K562 (cell line): ENCODE measurements around the gene PI4KA. TPM values are rescaled to one million over a fixed set of nuclear protein-coding genes. Genes with fewer than 3 reads are reported as not detected.

Source experiments
- BRD4 ChIP-seq: fragments of 200-600 bp; sonication (generic); IDR thresholded peaks from 2 replicates; pipeline ENCODE4 v1.6.1; 2017; ENCODE audit warnings: inconsistent platforms
- CREBBP ChIP-seq: IDR thresholded peaks from one replicate; pipeline ENCODE4 v1.6.1; 2012; ENCODE audit warnings: low read depth, mild to moderate bottlenecking, control low read depth, inconsistent platforms, low read length
- CREM ChIP-seq: IDR thresholded peaks from 2 replicates; pipeline ENCODE4 v1.6.1; 2014; ENCODE audit warnings: antibody characterized with exemption, low read depth
- ETS2 ChIP-seq: IDR thresholded peaks from 2 replicates; pipeline ENCODE4 v1.6.1; 2016; ENCODE audit warnings: borderline replicate concordance, missing genetic modification characterization, mild to moderate bottlenecking, moderate library complexity, missing compliant biosample characterization; ENCODE audit not compliant: poor library complexity, severe bottlenecking
- HINFP ChIP-seq: fragments of 450-650 bp; conservative IDR thresholded peaks from 2 replicates; pipeline ENCODE4 v1.6.1; 2016; ENCODE audit warnings: missing genetic modification characterization, low read depth, mild to moderate bottlenecking, control low read depth, missing compliant biosample characterization
- JUN ChIP-seq, 2 experiments: sonication (generic) in 1 of 2; formaldehyde crosslinking in 1 of 2; IDR thresholded peaks; 2 replicates each; pipeline versions ENCODE4 v1.6.1 to v1.8.0; 2012 to 2022; ENCODE audit warnings: borderline replicate concordance in 2 of 2, mild to moderate bottlenecking in 2 of 2, improper control_type of control experiment in 1 of 2, low read depth in 1 of 2, low read length in 1 of 2, missing genetic modification reagents in 1 of 2
- JUNB ChIP-seq: fragments of 450-650 bp; formaldehyde crosslinking; conservative IDR thresholded peaks from 2 replicates; pipeline ENCODE4 v1.4.0; 2020; ENCODE audit warnings: mild to moderate bottlenecking
- NR0B1 ChIP-seq: fragments of 450-650 bp; IDR thresholded peaks from one replicate; pipeline ENCODE4 v1.6.1; 2018; ENCODE audit warnings: mild to moderate bottlenecking, moderate library complexity; ENCODE audit not compliant: partially characterized antibody
- POLR2A ChIP-seq: fragments of 450-650 bp; conservative IDR thresholded peaks from 2 replicates; pipeline ENCODE4 v1.6.1; 2016
- TSHZ1 ChIP-seq: fragments of 250-450 bp; sonication (Bioruptor Pico); IDR thresholded peaks from 2 replicates; pipeline ENCODE4 v1.4.0; 2020; ENCODE audit warnings: mild to moderate bottlenecking, moderate library complexity
- U2AF1 ChIP-seq: fragments of 200-400 bp; formaldehyde crosslinking; optimal IDR thresholded peaks from 2 replicates; pipeline ENCODE3; 2017; ENCODE audit warnings: mild to moderate bottlenecking, low read depth, low read length, moderate library complexity
- YY1 ChIP-seq, 3 experiments: IDR thresholded peaks; 2 replicates each; pipeline ENCODE4 v1.6.1; 2011; ENCODE audit warnings: low read length in 2 of 3, mild to moderate bottlenecking in 2 of 3, moderate library complexity in 2 of 3, borderline replicate concordance in 1 of 3, control low read depth in 1 of 3, low read depth in 1 of 3; ENCODE audit not compliant: insufficient read depth in 3 of 3, insufficient replicate concordance in 2 of 3, control insufficient read depth in 1 of 3, insufficient read length in 1 of 3; ENCODE audit errors: extremely low read depth in 1 of 3
- ZKSCAN8 ChIP-seq: fragments of 200-800 bp; sonication (Bioruptor generic); IDR thresholded peaks from 2 replicates; pipeline ENCODE4 v1.6.1; 2016; ENCODE audit warnings: missing genetic modification characterization, missing compliant biosample characterization
- ZNF217 ChIP-seq: sonication (generic); formaldehyde crosslinking; IDR thresholded peaks from 2 replicates; pipeline ENCODE4 v1.8.0; 2022; ENCODE audit warnings: mild to moderate bottlenecking, missing genetic modification reagents
- ZNF707 ChIP-seq: fragments of 250-450 bp; sonication (Bioruptor Pico); conservative IDR thresholded peaks from 2 replicates; pipeline ENCODE4 v1.8.0; 2022; ENCODE audit warnings: inconsistent platforms, mild to moderate bottlenecking, moderate library complexity
- polyA plus RNA-seq, 8 experiments: library from polyadenylated mRNA; depleted of rRNA in 4 of 8; stranded (reverse) in 5 of 8; unstranded in 3 of 8; fragments of >200 nt; fragmentation: Nextera tagmentation in 2 of 8; fragmentation: Illumina TruSeq in 1 of 8; extraction: Ambion mirVana in 2 of 8; extraction: Trizol in 1 of 8; gene quantifications; 2 replicates each; pipeline versions ENCODE4 v1.2.1 to v1.2.3, GENCODE V29; 2011 to 2014; ENCODE audit warnings: inconsistent platforms in 1 of 8, missing spikeins in 1 of 8
- total RNA-seq, 7 experiments: library from RNA; depleted of rRNA in 6 of 7; stranded (reverse); fragments of >200 nt in 6 of 7; fragmentation: Illumina TruSeq in 2 of 7; extraction: Trizol in 2 of 7; gene quantifications; 2 replicates each; pipeline versions ENCODE4 v1.2.1 to v1.2.3, GENCODE V29; 2011 to 2021; ENCODE audit warnings: low replicate concordance in 1 of 7
- TF ChIP-seq, protein P1 (sequence below): fragments of 450-650 bp; IDR thresholded peaks from 2 replicates; pipeline ENCODE4 v1.6.1; 2016; ENCODE audit warnings: missing biosample characterization, missing genetic modification characterization
- TF ChIP-seq, protein P2 (sequence below): fragments of 250-450 bp; sonication (Bioruptor Pico); IDR thresholded peaks from 2 replicates; pipeline ENCODE4 v1.8.0; 2022; ENCODE audit warnings: inconsistent platforms

Gene PI4KA
- total and polyA plus RNA-seq, 9 of the 15 experiments (the other 6 are each of a cell fraction or from before 2014, with no cell fraction given): 7.3 to 187 (median 84.7) TPM

DNA sequence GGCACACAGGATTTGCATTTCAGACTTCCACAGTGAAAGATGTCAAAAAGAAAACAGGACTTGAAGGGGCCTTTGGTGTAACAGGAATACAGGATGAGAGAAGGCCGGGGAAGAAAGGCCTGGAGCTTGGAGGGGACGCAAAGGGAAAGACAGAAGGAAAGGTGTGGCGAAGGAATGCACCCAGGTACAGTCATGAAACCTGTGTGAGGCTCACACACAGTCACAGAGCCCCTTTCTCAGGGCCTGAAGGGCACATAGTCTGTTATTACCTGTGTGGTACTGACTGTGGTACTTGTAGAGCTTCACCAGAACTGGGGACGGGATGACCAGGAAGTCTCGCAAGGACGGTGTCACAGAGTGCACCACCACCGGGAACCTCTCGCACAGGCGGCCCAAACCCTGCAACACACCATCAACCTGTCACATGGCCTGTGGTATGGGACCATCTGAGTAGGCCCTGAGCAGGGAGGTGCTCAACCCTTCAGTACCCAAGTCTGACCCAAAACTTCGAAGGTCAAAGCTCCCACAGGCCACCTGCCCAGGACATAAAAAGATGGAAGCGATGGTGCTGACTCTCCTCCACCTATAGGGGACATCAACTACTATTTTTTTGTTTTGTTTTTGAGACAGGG is 55.6 kb downstream of the PI4KA start (continued):
- TF ChIP-seq, protein P1, sequence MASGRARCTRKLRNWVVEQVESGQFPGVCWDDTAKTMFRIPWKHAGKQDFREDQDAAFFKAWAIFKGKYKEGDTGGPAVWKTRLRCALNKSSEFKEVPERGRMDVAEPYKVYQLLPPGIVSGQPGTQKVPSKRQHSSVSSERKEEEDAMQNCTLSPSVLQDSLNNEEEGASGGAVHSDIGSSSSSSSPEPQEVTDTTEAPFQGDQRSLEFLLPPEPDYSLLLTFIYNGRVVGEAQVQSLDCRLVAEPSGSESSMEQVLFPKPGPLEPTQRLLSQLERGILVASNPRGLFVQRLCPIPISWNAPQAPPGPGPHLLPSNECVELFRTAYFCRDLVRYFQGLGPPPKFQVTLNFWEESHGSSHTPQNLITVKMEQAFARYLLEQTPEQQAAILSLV: no peak
- TF ChIP-seq JUNB (peak; percentile 45; the same call in 1 of the 2 replicates), YY1 (IDR thresholded peaks at IDR 0.05; ENCODE audit: borderline replicate concordance in 1 of 3, control insufficient read depth in 1 of 3, extremely low read depth in 1 of 3, insufficient read depth in 3 of 3, insufficient read length in 1 of 3, insufficient replicate concordance in 2 of 3, low read depth in 1 of 3, low read length in 2 of 3) (no peak), ZKSCAN8 (no peak), BRD4 (no peak), JUN (IDR thresholded peaks at IDR 0.05; ENCODE audit: borderline replicate concordance, low read depth, low read length) (no peak), JUN (CRISPR knock-in tag; IDR thresholded peaks at IDR 0.05; ENCODE audit: borderline replicate concordance) (no peak), ETS2 (tag) (no peak), CREBBP (no peak), NR0B1 (no peak), ZNF707 (CRISPR knock-in tag) (no peak), POLR2A (0 out of 2 replicates have a peak, but pooled peaks have one; percentile 11), CREM (no peak), TSHZ1 (CRISPR knock-in tag) (no peak), U2AF1 (no peak), HINFP (tag) (no peak), ZNF217 (CRISPR knock-in tag) (no peak)
- TF ChIP-seq, protein P2, sequence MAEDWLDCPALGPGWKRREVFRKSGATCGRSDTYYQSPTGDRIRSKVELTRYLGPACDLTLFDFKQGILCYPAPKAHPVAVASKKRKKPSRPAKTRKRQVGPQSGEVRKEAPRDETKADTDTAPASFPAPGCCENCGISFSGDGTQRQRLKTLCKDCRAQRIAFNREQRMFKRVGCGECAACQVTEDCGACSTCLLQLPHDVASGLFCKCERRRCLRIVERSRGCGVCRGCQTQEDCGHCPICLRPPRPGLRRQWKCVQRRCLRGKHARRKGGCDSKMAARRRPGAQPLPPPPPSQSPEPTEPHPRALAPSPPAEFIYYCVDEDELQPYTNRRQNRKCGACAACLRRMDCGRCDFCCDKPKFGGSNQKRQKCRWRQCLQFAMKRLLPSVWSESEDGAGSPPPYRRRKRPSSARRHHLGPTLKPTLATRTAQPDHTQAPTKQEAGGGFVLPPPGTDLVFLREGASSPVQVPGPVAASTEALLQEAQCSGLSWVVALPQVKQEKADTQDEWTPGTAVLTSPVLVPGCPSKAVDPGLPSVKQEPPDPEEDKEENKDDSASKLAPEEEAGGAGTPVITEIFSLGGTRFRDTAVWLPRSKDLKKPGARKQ (CRISPR knock-in tag): no peak
